HG03354 (cell line): ENCODE data around the gene ROGDI.

ENCODE experiments used
- ATAC-seq: cut with Tn5 transposase; IDR thresholded peaks from one replicate; pipeline ENCODE4 v1.9.1; 2021; ENCODE audit warnings: mild to moderate bottlenecking; ENCODE audit not compliant: unreplicated experiment, poor library complexity, severe bottlenecking

The ROGDI gene, protein sequence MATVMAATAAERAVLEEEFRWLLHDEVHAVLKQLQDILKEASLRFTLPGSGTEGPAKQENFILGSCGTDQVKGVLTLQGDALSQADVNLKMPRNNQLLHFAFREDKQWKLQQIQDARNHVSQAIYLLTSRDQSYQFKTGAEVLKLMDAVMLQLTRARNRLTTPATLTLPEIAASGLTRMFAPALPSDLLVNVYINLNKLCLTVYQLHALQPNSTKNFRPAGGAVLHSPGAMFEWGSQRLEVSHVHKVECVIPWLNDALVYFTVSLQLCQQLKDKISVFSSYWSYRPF

DNA sequence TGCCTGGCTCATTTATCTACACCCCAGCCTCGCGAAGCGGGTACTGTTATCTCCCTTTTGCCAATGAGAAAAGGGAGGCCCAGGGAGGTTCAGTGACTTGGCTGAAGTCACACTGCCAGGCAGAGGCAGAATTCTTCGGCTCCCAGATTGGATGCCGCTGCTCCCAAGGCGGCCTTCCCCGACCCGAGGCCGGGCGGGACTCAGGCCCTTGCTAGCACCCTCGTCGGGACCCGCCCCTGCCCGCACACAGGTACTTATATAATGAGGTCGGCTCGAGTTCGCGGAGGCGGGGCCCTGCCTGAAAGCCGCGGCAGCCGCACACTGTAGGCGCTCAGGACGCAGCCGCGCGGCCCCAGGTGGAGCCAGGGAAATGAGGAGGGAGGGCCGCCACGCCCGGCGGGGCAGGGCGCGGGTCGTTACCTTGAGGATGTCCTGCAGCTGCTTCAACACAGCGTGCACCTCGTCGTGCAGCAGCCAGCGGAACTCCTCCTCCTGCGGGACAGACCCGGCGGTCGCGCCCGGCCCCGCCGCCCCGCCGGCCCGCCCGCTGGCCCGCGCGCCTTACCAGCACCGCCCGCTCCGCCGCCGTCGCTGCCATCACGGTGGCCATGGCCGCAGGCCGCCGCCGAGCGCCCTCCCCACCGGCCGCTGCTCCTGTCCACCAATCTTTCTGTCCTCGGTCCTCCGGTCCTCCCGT is at the start of gene ROGDI:
Gene ROGDI, minus strand, starts transcription at position 672 of the 697 bp plus-strand sequence. Its CDS starts 62 bp downstream, at position 610.
- ATAC-seq: peak; percentile 60

DNA sequence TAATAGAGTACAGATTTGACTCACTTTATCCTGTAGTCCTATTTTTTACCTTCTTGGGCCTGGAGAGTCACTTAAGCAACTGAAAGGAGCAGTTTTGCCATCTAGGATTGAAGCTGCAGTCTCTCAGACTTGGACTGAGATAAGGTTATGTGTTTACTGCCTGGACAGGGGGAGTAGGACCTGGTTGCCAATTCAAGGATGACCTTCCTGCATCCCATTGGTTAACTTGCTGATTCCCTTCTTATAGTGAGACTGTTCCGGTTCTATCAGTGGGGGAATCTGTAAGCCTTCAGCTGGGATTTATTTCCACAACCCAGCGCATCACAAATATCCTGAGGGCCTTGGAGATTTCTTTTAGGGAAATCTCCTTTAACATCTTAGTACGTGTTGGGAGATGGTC is 47.8 kb upstream of the ROGDI start:
- ATAC-seq: no peak

DNA sequence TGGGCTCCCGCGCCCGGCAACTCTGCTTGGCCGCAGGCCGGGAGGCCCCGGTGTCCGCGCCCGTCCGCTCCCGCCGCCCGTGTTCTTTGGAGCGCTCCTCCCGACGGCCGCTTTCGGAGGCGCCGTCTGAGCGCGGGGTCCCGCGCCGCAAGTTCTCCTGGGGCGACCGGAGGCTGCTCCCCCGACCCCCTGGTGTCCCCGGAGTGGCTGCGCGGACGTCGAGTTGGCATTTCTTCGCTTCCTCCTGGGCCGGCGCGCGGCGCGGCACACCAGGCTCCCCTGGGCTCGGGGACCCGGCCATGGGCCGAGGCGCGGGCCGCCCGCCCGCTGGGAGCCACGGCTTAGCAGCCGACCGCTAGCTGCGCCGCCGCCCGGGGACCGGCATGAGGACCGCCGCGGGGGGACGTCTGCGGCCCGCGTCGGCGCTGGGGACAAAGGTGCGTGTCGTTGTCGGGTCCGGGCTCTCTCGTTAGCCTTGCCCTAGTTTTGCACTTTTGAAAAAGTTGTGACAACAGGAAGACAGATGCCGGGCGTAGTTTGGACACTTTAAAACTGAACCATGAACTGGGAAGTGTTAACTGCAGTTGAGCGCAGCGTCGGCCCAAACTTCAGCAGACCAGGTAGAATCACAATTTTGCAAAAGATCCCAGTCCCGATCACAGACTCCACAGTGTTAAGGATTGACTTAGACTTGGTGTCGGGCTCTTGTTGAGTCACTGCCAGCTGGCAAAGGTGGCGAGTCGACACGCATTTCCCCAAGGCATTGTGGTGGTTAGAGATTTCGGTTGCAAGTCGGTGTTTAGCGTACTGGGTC is 45.5 kb upstream of the ROGDI start:
- peak; percentile 22 for ATAC-seq

DNA sequence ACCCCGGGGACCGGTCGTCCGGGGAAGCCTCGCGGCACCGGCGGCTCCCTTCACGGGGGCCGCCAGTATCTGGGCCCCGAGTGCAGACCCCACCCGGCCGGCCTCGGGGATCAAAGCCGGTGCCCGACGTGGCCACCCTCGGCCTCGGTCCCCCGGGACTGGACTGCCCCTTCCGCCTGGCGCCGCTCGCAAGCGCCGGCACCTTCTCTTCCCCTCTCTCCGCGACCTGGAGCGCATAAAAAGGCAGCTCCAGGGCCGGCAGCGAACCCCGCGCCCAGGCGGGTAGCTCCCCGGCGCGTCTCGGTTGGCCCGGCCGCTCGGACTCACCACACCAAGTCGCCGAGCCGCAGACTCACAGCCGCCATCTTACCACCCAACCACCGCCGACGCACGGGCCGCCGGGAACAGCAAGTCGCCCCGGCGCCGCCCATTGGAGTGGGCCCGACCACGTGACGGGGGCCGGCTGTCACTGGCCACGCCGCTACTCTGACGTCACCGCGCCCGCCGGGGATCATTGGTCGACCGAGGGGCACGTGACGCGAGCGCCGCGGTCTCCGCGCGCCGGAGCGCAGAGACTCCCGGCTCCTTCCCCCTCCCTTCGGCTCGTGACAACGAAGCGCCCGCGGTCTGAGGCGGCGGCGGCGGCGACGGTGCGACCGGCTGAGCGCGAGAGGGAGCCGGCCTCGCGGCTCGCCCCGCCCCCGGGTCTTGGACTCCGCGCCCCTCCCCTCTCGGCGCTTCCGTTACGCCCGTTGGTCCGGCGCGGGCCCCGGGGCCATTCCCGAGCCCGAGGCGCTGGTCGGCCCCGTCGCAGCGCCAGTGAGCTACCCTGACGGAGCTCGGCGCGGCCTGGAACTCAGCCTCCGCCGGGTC is 44.7 kb upstream of the ROGDI start, which contains the start of the genes GLYR1 and UBN1:
Gene GLYR1, minus strand, starts transcription at position 388 of the 873 bp plus-strand sequence. Its CDS starts 23 bp downstream, at position 365.
Gene UBN1, plus strand, starts transcription at position 581 of the 873 bp plus-strand sequence. CDS start 5,437 bp downstream, outside the sequence.
- ATAC-seq: peak; percentile 88

DNA sequence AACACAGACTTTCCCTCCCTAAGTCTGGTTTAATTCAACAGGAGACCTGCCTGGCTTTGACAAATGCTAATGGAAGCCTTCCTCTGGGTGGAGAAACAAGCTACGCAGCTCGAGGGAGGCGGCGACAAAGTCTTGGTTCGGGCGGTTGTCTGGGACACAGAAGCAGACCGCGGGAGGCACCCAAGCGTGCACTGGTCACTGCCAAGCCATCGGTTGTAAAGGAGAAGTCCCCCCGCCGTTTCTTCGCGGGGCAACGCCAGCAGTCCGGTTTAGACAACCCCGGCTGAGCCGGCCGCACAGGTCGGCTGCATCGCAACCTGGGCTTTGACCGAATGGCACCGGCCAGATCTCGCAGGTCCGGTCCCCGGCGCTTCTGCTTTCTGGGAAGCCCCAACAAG is 44.1 kb upstream of the ROGDI start:
- peak; percentile 23 for ATAC-seq

DNA sequence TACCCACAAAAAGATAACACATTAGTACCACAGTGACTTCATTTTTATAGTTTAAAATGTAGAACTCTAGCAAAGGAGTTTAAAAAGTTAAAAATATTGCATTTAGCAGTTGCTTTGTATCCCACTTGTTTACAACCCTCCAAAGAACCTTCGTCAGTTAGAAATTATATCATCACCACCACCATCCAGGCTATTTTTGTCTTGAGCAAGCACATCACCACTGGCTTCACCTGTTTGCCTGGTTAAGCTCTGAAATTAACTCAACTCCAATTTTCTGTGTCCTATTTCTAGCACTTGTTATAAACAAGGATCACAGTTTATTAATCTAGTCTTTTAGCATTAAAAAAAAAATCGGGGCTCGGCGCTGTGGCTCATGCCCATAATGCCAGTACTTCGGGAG is 38.6 kb upstream of the ROGDI start:
- no peak for ATAC-seq

DNA sequence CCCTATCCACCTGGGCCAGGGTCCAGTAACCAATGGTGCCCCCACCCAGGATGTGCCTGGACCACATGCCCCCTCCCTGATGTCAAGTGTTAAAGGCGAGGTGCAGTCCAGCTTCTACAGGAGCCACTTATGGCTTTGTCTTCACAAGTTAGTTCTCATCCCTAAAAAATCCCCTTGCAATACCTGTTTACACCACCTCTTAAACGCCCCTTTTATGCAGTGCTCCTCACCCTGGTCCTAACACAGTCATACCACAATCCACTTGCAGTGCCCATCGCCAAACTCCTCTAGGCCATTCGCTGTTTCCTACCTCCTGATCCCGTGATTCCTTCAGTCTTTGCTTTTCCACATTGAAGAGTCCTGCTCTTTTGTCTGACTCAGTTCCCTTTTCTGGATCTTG is 37.5 kb upstream of the ROGDI start:
- no peak for ATAC-seq

DNA sequence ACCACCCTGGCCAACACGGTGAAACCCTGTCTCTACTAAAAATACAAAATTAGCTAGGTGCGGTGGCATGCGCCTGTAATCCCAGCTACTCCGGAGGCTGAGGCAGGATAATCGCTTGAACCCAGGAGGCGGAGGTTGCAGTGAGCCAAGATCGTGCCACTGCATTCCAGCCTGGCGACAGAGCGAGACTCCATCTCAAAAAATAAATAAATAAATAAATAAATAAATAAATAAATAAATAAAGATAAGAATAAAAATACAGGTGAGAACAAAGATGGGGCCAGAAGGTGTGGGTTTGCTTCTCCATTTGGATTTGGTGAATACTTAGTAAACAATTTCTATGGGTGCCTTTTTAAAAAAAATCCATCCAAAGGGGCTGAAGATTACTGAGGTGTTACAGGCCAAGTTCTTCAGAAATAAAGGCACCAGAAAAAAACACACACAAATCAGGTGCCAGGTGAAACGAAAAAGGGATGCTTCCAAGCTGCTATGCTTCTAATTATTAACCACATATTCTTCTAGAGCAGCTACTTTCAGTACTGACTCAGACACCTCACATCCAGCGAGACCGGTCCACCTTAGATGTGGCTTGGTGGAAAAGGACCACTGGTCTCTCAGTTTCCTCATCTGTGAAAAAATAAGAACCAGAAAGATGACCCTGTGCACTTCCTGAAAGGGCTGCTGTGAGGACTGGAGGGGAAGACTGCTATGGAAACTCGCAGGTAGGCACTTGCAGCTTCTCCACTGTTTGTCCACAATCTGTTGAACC is 35.5 kb upstream of the ROGDI start:
- no peak for ATAC-seq

DNA sequence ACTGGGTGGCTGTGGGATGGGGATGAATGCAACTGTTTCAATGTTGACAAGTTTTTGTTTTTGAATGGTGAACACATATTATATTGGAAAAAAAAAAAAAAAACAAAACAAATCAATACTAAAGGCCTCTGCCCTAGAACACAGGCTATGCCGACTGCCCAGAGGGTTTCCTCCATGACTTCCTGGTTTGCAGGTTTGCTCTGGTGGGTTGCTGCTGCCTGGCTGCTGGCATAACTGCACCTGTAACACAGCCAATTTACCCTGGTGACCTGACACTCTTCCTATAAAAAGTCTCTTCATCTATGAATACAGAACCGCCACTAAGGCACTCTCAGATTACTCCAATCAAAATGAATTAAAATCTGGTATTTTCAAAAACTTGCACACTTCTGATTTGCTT is 34.3 kb upstream of the ROGDI start:
- no peak for ATAC-seq

DNA sequence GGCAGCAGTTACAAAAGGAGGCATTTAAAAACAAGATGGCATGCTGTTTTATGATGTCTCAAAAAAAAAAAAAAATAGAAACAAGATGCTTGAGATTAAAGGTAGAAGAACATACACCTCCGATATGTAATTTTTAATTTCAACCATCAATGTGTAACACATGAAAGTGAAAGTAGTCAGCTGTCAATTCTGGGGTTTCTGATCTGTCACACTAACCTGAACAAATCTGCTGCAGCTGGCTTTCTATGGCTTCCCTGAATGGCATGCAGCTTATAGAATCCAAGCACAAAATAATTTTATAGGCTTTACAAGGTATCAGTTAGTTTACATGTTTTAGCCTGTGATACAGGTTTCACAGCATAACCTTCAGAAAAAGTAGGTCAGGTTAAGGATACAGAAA is 31.2 kb upstream of the ROGDI start:
- no peak for ATAC-seq

DNA sequence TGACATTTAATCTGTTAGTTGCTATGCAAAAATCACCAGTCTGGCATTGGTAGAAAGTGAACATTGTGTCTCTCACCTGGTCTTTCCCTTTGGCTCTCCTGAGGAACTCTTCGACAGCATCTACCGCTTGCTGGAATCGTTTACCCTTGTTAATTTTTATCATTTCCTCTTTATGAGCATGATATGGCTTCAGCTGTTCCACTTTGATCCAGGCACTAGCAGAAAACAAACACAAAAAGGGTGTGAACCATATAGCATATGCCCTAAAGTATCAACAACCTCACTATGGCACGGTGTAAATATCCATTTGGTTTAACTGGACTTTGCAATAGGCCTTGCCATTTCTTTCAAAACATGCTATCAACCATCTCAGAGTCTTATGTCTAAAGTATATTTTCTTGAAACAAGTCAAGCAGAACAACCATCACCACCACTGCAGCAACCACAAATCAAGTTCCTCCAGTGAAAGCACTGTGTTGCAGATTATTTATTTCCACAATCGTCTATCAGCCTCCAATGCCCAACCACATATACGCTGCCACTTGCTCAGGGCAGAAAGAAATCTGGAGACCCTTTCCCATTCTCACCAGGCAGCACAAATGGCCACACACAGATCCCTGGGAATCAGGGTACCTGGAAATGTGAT is 30.4 kb upstream of the ROGDI start:
- ATAC-seq: no peak

DNA sequence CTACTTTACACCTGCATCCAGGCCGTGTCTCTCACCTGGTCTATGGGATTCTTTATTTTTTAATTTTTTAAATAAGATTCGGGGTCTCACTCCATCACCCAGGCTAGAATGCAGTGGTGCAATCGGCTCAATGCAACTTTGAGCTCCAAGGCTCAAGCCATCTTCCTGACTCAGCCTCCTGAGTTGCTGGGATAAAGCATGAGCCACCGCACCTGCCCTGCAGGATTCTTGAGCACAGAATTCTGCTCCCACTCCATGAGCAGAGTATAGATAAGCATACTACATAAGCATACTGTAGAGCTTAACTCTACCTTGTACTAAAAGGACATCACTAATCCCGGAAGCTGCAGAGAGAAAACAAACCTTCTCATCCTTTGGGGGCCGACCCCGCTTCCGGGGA is 29.2 kb upstream of the ROGDI start:
- no peak for ATAC-seq

DNA sequence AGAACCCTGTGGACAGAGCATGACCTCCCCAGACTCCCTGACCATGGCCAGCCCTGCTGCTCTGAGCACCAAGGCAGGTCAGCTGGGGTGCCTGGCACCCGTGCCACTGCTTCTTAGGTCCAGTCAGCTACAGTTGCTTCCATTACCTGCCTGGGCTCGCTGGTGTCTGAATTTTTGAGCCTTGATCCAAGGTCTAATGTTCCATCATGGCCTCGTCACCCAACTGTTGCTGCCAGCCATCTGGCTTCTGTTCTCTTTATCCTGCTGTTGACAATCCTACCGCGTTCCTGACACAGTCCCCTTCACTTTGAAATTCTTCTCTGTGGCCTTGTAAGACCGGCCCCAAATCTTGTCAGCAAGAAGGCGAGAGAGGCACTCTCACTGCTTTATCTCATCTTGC is 28.0 kb upstream of the ROGDI start:
- ATAC-seq: no peak

DNA sequence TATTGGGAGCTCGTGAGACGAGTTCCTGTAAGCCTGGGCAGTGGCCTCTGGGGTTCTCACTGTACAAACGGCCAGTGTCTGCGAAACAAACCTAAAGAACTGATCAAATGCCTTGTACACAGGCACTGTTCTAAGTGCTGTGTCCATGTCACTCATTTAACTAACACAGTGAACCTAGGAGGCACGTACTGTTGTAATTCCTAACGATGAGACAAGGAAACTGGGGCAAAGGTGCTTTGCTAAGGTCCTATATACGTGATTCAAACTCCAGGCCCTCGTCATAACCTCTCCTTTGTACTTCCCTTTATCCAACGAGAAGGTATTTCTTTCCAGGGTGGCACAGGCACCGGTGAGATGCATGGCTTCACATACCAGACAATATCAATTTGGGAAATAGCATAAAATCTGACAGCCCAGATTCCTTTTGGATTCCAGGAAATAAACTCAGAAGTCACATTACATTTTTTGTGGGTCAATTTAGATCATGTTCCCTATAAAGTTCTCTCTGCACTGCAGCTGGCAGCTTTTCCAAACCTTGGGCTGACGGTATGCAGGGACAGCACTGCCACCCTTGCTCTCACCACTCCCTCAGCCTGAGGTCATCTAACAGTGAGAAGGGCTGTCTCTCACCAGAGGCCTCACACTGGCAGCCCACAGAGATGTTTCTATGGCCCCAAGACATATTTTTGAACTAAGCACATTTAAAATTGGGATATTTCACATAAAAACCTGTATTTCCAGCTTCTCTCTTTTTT is 26.3 kb upstream of the ROGDI start:
- no peak for ATAC-seq

DNA sequence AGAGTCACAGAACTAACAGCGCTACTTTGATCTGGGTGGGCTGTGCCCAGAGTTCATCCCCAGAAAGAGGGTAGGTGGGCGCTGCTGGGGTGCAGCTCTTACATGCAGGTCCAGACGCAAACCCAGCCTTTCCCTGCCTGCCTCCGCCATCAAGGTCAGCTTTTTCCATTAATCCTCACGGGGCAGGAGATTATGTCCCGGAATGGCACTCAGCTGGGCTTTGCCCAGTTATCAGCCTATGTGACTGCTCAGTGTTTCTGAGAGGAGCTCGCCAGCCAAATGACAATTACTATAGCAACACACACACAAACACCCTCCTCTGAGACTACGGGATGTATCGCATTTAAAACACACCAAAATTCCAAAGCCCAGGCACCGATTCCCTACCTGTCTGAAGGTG is 24.5 kb upstream of the ROGDI start:
- ATAC-seq: no peak

DNA sequence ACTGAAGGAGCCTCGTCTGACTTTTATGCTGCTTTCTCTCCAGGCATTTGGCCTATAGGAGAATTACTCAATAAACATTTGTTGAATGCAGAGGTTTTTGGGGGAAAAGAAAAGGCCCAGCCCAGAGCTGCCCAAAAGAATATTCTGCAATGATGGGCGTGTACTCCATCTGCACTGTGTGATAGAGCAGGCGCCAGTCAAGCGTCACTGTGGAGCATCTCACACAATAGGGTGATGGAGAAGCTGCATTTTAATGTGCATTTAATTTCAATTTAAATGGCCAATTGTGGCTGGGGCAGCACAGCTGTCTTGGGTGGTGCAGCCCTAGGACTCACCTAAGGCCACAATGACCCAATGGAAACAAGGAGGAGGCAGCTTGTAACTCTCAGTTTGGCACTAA is 24.1 kb upstream of the ROGDI start:
- ATAC-seq: no peak

DNA sequence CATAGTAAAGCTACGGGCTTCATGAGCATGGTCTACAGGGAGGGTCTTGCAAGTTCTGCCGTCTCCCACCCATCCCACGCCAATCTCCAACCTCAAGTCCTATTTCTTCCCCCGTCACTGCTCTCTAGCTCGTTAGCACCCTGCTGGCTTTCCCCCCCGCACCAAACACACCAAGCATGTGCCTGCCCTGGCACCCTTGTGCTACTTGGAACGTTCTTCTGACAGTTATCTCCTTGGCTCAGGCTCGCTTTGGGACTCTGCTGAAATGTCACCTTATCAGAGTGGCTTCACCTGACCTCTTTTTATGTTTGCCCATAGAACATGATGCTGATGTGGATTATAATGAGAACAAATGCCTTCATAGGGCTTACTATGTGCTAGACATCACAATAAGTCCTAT is 22.8 kb upstream of the ROGDI start:
- no peak for ATAC-seq

DNA sequence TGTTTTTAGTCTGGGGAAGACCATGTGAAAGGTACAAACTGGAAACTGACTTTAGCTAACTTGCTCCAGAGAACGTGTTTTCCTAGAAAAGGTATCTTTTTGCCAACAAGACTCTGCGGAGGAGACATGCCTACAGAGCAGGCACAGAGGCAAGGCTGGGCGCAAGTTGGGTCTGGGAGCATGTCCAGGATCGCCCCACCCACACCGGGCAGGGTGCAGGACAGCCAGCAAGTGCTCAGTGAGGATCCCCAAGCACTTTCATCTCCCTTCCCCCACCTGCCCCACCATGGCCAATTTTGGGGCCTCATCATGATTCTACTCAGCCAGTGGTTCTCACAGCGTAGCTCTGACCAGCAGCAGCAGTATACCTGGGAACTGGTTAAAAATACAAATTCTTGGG is 18.2 kb upstream of the ROGDI start:
- ATAC-seq: no peak
